NCI-H526 (cell line): Measurements from ENCODE around the gene CHCT1.

Experiments
- DNase-seq, 2 experiments: peaks; one replicate each; lab custom pipeline; 2025; lab: John Stamatoyannopoulos, UW

CHCT1 gene

GRCh38 chr17:60442271-60443173 lies 20.2 kb downstream of the CHCT1 start:
- no peak for DNase-seq

- no peak for DNase-seq
Observed at GRCh38 chr17:60443713-60444112, 21.4 kb downstream of the CHCT1 start.

- DNase-seq = no peak
Observed at GRCh38 chr17:60445144-60445543, 22.9 kb downstream of the CHCT1 start.

- no peak for DNase-seq
Observed at GRCh38 chr17:60447375-60447774, 25.1 kb downstream of the CHCT1 start.

GRCh38 chr17:60451071-60451470 lies 28.8 kb downstream of the CHCT1 start:
- no peak for DNase-seq

- DNase-seq = no peak
Observed at GRCh38 chr17:60451965-60452364, 29.7 kb downstream of the CHCT1 start.

- no peak for DNase-seq
Observed at GRCh38 chr17:60455378-60455777, 33.1 kb downstream of the CHCT1 start.

GRCh38 chr17:60457148-60457547 lies 34.9 kb downstream of the CHCT1 start:
- DNase-seq = no peak

- no peak for DNase-seq
Observed at GRCh38 chr17:60461584-60461983, 39.3 kb downstream of the CHCT1 start.

- no peak for DNase-seq
Observed at GRCh38 chr17:60463157-60463835, 41.0 kb downstream of the CHCT1 start.

- no peak for DNase-seq
Observed at GRCh38 chr17:60464343-60464742, 42.1 kb downstream of the CHCT1 start.

- no peak for DNase-seq
Observed at GRCh38 chr17:60468371-60468770, 46.1 kb downstream of the CHCT1 start.

- DNase-seq = no peak
Observed at GRCh38 chr17:60471451-60471850, 49.2 kb downstream of the CHCT1 start.

- no peak for DNase-seq
Observed at GRCh38 chr17:60472449-60472848, 50.2 kb downstream of the CHCT1 start.

- no peak for DNase-seq
Observed at GRCh38 chr17:60473788-60474187, 51.5 kb downstream of the CHCT1 start.
